SK-N-SH (cell line): ENCODE data around the gene CHST11. TPM values are rescaled to one million over a fixed set of nuclear protein-coding genes. Genes with fewer than 3 reads are reported as not detected.

Source experiments
- CTCF ChIA-PET: fragments of 300-600, 350-600 bp; formaldehyde crosslinking; extraction: SDS; loops from one replicate; lab custom pipeline; 2021; lab: Yijun Ruan, JAX
- POLR2A ChIA-PET: fragments of 350-600 bp; sonication (Branson Sonifier 250); formaldehyde crosslinking; extraction: SDS; loops from one replicate; lab custom pipeline; 2020; ENCODE audit warnings: antibody characterized with exemption, inconsistent platforms; lab: Yijun Ruan, JAX
- DNase-seq: peaks from one replicate; pipeline ENCODE4 v3.0.0; 2012
- H2AFZ ChIP-seq: fragments of 200-600 bp; sonication (generic); 2 replicates; pipeline ENCODE4 v1.8.1; 2016; ENCODE audit warnings: antibody characterized with exemption, mild to moderate bottlenecking, low read depth
- H3F3A ChIP-seq: fragments of 200-600 bp; sonication (generic); replicated peaks from 2 replicates; pipeline ENCODE3; 2016; ENCODE audit warnings: antibody characterized with exemption, mild to moderate bottlenecking; ENCODE audit not compliant: insufficient read depth
- H3K27ac ChIP-seq, 2 experiments: fragments of 200-500 bp in 1 of 2; fragments of 200-600 bp in 1 of 2; sonication (Bioruptor generic) in 1 of 2; sonication (generic), shearing (Covaris generic) in 1 of 2; 2 replicates each; pipeline versions ENCODE4 v1.5.1 to v1.6.1; 2014 to 2016; ENCODE audit warnings: low read depth in 2 of 2, inconsistent platforms in 1 of 2, low read length in 1 of 2, mild to moderate bottlenecking in 1 of 2, mixed read lengths in 1 of 2
- H3K27me3 ChIP-seq: fragments of 200-600 bp; sonication (generic), shearing (Covaris generic); 2 replicates; pipeline ENCODE4 v1.6.1; 2016; ENCODE audit warnings: mixed run types; ENCODE audit not compliant: insufficient read depth
- H3K36me3 ChIP-seq, 2 experiments: fragments of 200-500 bp in 1 of 2; fragments of 200-600 bp in 1 of 2; sonication (Bioruptor generic) in 1 of 2; sonication (generic) in 1 of 2; replicated peaks in 1 of 2; 2 replicates each; pipeline versions ENCODE3 to v1.5.1; 2014 to 2016; ENCODE audit warnings: low read length in 1 of 2, mild to moderate bottlenecking in 1 of 2; ENCODE audit not compliant: insufficient read depth in 2 of 2, control insufficient read depth in 1 of 2
- H3K4me1 ChIP-seq, 2 experiments: fragments of 200-500 bp in 1 of 2; fragments of 200-600 bp in 1 of 2; sonication (Bioruptor generic) in 1 of 2; sonication (generic), shearing (Covaris generic) in 1 of 2; 2 replicates each; pipeline versions ENCODE4 v1.5.1 to v1.6.1; 2014 to 2016; ENCODE audit warnings: low read depth in 1 of 2, low read length in 1 of 2, mixed run types in 1 of 2; ENCODE audit not compliant: insufficient read depth in 2 of 2, control insufficient read depth in 1 of 2
- H3K4me2 ChIP-seq: fragments of 200-600 bp; sonication (generic), shearing (Covaris generic); 2 replicates; pipeline ENCODE4 v1.6.1; 2017; ENCODE audit warnings: mixed run types
- H3K4me3 ChIP-seq, 2 experiments: fragments of 200-500 bp in 1 of 2; fragments of 200-600 bp in 1 of 2; sonication (Bioruptor generic) in 1 of 2; sonication (generic), shearing (Covaris generic) in 1 of 2; 2 replicates each; pipeline versions ENCODE4 v1.5.1 to v1.8.1; 2014 to 2016; ENCODE audit warnings: low read depth in 2 of 2, inconsistent platforms in 1 of 2, low read length in 1 of 2, mild to moderate bottlenecking in 1 of 2, mixed read lengths in 1 of 2, moderate library complexity in 1 of 2
- H3K79me2 ChIP-seq: fragments of 200-600 bp; sonication (generic); 2 replicates; pipeline ENCODE4 v1.8.1; 2017; ENCODE audit warnings: mild to moderate bottlenecking; ENCODE audit not compliant: insufficient read depth
- H3K9ac ChIP-seq: fragments of 200-600 bp; sonication (generic); 2 replicates; pipeline ENCODE4 v1.6.1; 2017; ENCODE audit warnings: mixed run types
- H3K9me2 ChIP-seq: fragments of 200-600 bp; sonication (generic); 2 replicates; pipeline ENCODE4 v1.6.1; 2017; ENCODE audit warnings: mixed run types
- H3K9me3 ChIP-seq: fragments of 200-600 bp; sonication (generic); 2 replicates; pipeline ENCODE4 v1.6.1; 2017; ENCODE audit warnings: mixed run types, mild to moderate bottlenecking, moderate library complexity
- H4K20me1 ChIP-seq: fragments of 200-600 bp; sonication (generic); 2 replicates; pipeline ENCODE4 v1.6.1; 2017; ENCODE audit warnings: mild to moderate bottlenecking, mixed run types; ENCODE audit not compliant: insufficient read depth
- FOXJ3 ChIP-seq: sonication (generic); formaldehyde crosslinking; IDR thresholded peaks from 2 replicates; pipeline ENCODE4 v1.5.1; 2020; ENCODE audit warnings: mild to moderate bottlenecking, missing genetic modification reagents
- GATA2 ChIP-seq: sonication (generic); formaldehyde crosslinking; IDR thresholded peaks from 2 replicates; pipeline ENCODE4 v1.5.0; 2020; ENCODE audit warnings: mild to moderate bottlenecking, missing genetic modification reagents
- IRF3 ChIP-seq: fragments of 150-350 bp; IDR thresholded peaks from 2 replicates; pipeline ENCODE4 v1.6.1; 2016; ENCODE audit warnings: mild to moderate bottlenecking, low read depth, low read length
- JUND ChIP-seq: IDR thresholded peaks from 2 replicates; pipeline ENCODE4 v1.4.0; 2012
- MAX ChIP-seq: IDR thresholded peaks from 2 replicates; pipeline ENCODE4 v1.4.0; 2012; ENCODE audit warnings: low read depth
- PBX3 ChIP-seq: IDR thresholded peaks from 2 replicates; pipeline ENCODE4; 2012
- REST ChIP-seq: IDR thresholded peaks from 2 replicates; pipeline ENCODE4 v1.6.1; 2012; ENCODE audit warnings: mild to moderate bottlenecking, low read depth, low read length, moderate library complexity
- TAF1 ChIP-seq: IDR thresholded peaks from 2 replicates; pipeline ENCODE4 v1.6.1; 2012; ENCODE audit warnings: low read depth, mild to moderate bottlenecking, low read length, moderate library complexity, borderline replicate concordance
- ZBTB33 ChIP-seq: IDR thresholded peaks from 2 replicates; pipeline ENCODE4 v1.4.0; 2012; ENCODE audit warnings: low read depth, borderline replicate concordance
- WGBS: methylation state at CpG from one replicate; pipeline ENCODE4 v1.1.6; 2017; ENCODE audit warnings: low lambda C conversion rate; 5-methylcytosine and 5-hydroxymethylcytosine counted together
- polyA plus RNA-seq, 3 experiments: library from polyadenylated mRNA; depleted of rRNA; stranded (reverse); fragments of >200 nt; gene quantifications; 2 replicates each; pipeline ENCODE4 v1.2.3, GENCODE V29; 2012

The CHST11 gene
- polyA plus RNA-seq, 1 of the 3 experiments (the other 2 are of a cell fraction) = 18.6 TPM

GRCh38 chr12:104473374-104473983 is 16.7 kb downstream of the CHST11 start:
- ChIA-PET POLR2A (no interaction called here), CTCF (interaction anchor here (1.0 to 1.9 kb wide), 3 partner anchors 14 to 403 kb away, joined by 3 to 10 read pairs (median 4); no protein-coding TSS in a partner anchor)
- Histone ChIP-seq H3K36me3 (no peaks in the 10 kb centered on the region), H4K20me1 (no peaks in the 10 kb centered on the region), H3K9me3 (no peaks in the 10 kb centered on the region), H3K4me1 (no peaks in the 10 kb centered on the region; a peak in 1 of 4 replicates), H3K9me2 (no peaks in the 10 kb centered on the region), H3K27me3 (no peaks in the 10 kb centered on the region), H2AFZ (no peak overlapping the region), H3K4me3 (no peak overlapping the region), H3K79me2 (no peaks in the 10 kb centered on the region), H3K9ac (no peak overlapping the region), H3K4me2 (no peak overlapping the region), H3K27ac (no peak overlapping the region), H3F3A (peaks cover 3% of the 10 kb centered on the region)
- 89% methylated on average over 10 of the region's 10 CpGs for WGBS
- TF ChIP-seq IRF3 (no peak), TAF1 (no peak), JUND (no peak), REST (no peak), PBX3 (no peak), MAX (no peak), FOXJ3 (CRISPR knock-in tag) (no peak), GATA2 (CRISPR knock-in tag) (no peak), ZBTB33 (no peak)
- no peak for DNase-seq
